GM12865 (cell line): ENCODE measurements around the gene PHF14.

Source experiments
- DNase-seq: peaks from one replicate; pipeline ENCODE4 v3.0.0; 2010; ENCODE audit warnings: low read depth
- H3K4me3 ChIP-seq: 2 replicates; pipeline ENCODE4 v1.5.1; 2011; ENCODE audit warnings: mild to moderate bottlenecking, low read depth, low read length, control low read depth
- TF ChIP-seq, protein P1 (sequence below): IDR thresholded peaks from 2 replicates; pipeline ENCODE4 v1.5.1; 2011; ENCODE audit warnings: low read length, control low read depth, low read depth, inconsistent platforms; ENCODE audit not compliant: insufficient read depth; ENCODE audit errors: missing control alignments

The PHF14 gene

DNA sequence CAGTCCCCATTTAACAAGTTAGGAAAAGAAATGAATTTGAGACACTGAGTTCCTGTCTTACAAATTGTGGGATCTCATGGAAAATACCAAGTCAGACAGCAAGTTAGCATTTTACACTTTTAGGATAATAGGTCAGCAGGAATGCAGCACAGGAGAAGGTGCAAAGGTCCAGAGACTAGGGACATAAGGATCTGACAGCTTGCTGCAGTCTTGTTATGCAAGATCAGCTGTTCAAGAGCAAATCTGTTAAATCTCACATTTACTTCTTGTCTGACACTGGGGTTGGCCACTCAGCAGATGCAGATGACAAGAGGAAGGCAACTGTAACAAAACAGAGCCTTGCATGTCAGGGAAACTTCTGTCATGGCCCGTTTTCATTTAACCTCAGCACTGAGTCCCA, 239.6 kb downstream of the PHF14 start:
- TF ChIP-seq, protein P1, sequence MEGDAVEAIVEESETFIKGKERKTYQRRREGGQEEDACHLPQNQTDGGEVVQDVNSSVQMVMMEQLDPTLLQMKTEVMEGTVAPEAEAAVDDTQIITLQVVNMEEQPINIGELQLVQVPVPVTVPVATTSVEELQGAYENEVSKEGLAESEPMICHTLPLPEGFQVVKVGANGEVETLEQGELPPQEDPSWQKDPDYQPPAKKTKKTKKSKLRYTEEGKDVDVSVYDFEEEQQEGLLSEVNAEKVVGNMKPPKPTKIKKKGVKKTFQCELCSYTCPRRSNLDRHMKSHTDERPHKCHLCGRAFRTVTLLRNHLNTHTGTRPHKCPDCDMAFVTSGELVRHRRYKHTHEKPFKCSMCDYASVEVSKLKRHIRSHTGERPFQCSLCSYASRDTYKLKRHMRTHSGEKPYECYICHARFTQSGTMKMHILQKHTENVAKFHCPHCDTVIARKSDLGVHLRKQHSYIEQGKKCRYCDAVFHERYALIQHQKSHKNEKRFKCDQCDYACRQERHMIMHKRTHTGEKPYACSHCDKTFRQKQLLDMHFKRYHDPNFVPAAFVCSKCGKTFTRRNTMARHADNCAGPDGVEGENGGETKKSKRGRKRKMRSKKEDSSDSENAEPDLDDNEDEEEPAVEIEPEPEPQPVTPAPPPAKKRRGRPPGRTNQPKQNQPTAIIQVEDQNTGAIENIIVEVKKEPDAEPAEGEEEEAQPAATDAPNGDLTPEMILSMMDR = no peak
- DNase-seq = no peak
- no peak overlapping the region for H3K4me3 ChIP-seq

DNA sequence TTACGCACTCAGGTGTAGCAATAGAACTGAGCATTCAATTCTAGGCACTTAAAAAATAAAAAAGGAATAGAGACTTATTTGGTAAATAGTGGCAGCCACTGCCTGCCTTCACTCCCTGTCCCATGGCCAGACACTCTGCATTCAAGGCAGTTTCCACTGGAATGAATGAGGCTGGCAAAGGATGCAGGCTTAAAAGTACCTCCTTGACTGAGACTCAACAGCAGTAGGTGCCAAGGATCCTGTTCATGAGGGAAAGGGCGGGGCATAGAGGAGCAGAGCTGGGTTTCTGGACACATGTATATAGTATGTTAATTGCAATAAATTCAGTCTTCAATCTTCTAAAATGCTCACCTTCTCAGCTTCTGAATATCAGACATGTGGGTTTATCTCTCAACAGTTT, 242.6 kb downstream of the PHF14 start:
- TF ChIP-seq, protein P1 = no peak
- no peak overlapping the region for H3K4me3 ChIP-seq
- no peak for DNase-seq

DNA sequence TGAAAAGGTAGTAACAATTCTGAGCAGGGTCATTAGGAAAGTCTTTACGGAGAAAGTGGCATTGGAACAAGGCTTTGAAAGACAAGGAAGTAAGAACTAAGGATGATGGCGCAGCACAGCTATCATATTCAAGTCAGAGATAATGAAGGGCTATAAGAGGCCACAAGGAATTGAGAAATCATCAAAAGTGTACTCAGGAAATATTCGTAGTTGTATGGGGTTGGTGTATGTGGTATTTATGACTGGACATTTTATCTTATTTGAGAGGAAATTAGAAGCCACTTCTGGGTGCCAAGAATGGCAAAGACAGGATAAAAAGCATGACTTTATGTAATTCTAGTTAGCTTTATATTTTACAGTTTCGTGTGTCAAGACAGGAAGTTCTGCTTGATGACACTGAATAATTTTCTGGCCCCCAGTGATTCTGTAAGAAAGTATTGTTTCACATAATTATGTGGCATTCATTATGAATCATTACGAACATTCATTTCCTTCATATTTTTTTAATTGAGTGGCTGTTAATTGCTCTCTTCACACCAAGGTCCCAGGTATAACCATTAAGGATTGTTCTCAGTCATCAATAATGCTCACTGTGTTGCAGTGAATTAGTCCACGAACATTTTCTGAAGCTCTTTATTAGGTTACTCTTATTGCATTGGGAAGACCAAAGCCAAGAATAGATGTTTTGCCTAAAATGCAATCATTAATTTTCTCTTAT, 244.3 kb downstream of the PHF14 start:
- TF ChIP-seq, protein P1 = no peak
- no peak overlapping the region for H3K4me3 ChIP-seq
- no peak for DNase-seq
